Tibial nerve (tissue), 4 donors: ENCODE measurements around the gene PLEK. TPM values are rescaled to one million over a fixed set of nuclear protein-coding genes. Genes with fewer than 3 reads are reported as not detected.

Experiments used
- DNase-seq, 2 donors: peaks; one replicate each; pipeline ENCODE4 v3.0.0-alpha.2; 2019; ENCODE audit warnings: low spot score in 2 of 2
- H3K27ac ChIP-seq, 4 donors: fragments of 200-600 bp; sonication (generic) in 3 of 4; one replicate each; pipeline ENCODE4 v1.5.1; 2017 to 2019; ENCODE audit warnings: mild to moderate bottlenecking in 1 of 4
- H3K27me3 ChIP-seq, 2 donors: fragments of 200-600 bp; sonication (generic) in 1 of 2; one replicate each; pipeline versions ENCODE4 v1.5.1 to v1.6.0; 2017 to 2019
- H3K36me3 ChIP-seq, 3 donors: fragments of 200-600 bp; sonication (generic); one replicate each; pipeline ENCODE4 v1.5.1; 2018 to 2019
- H3K4me1 ChIP-seq, 4 donors: fragments of 200-600 bp; sonication (generic) in 3 of 4; one replicate each; pipeline ENCODE4 v1.5.1; 2017 to 2019
- H3K4me3 ChIP-seq, 4 donors: fragments of 200-600 bp; sonication (generic) in 3 of 4; one replicate each; pipeline ENCODE4 v1.5.1; 2017 to 2019; ENCODE audit warnings: mild to moderate bottlenecking in 1 of 4, moderate library complexity in 1 of 4
- H3K9me3 ChIP-seq, 4 donors: fragments of 200-600 bp; sonication (generic) in 3 of 4; one replicate each; pipeline ENCODE4 v1.5.1; 2017 to 2019
- CTCF ChIP-seq, 5 experiments: fragments of 200-600 bp in 3 of 5; fragments of 450-650 bp in 2 of 5; sonication (generic) in 3 of 5; IDR thresholded peaks; one replicate each; pipeline ENCODE4 v1.5.1; 2016 to 2019; ENCODE audit warnings: antibody characterized with exemption in 5 of 5, mild to moderate bottlenecking in 3 of 5, moderate library complexity in 2 of 5
- EP300 ChIP-seq, 2 donors: sonication (generic); formaldehyde crosslinking; IDR thresholded peaks; one replicate each; pipeline ENCODE4 v1.6.1; 2017; ENCODE audit warnings: antibody characterized with exemption in 2 of 2, mild to moderate bottlenecking in 1 of 2
- POLR2A ChIP-seq, 2 donors: fragments of 450-650 bp; IDR thresholded peaks; one replicate each; pipeline ENCODE4 v1.6.1; 2017; ENCODE audit warnings: antibody characterized with exemption in 2 of 2, mild to moderate bottlenecking in 2 of 2, moderate library complexity in 2 of 2
- WGBS, 2 donors: methylation state at CpG; one replicate each; pipeline ENCODE4 v1.1.5; 2018; 5-methylcytosine and 5-hydroxymethylcytosine counted together
- total RNA-seq, 4 donors: library from RNA; depleted of rRNA; stranded (reverse); fragments of >200 nt; gene quantifications; one replicate each; pipeline ENCODE4 v1.1.0, GENCODE V29; 2016

Gene PLEK
- total RNA-seq, 4 donors from 2014 or later = 7.8 to 9.8 (median 9.1) TPM

GRCh38 chr2:68414452-68414851 lies 49.4 kb downstream of the PLEK start:
- no peak for DNase-seq
- no peak overlapping the region for H3K27ac ChIP-seq
- H3K4me1 ChIP-seq = peaks cover 0 to 6% (median 3%) of the 10 kb centered on the region in 4 donors
- H3K27me3 ChIP-seq = no peaks in the 10 kb centered on the region
- TF ChIP-seq CTCF (IDR thresholded peaks at IDR 0.05) (no peak), EP300 (IDR thresholded peaks at IDR 0.05) (no peak), POLR2A (IDR thresholded peaks at IDR 0.05) (no peak)
- no peaks in the 10 kb centered on the region for H3K36me3 ChIP-seq
- H3K4me3 ChIP-seq = no peak overlapping the region
- no peaks in the 10 kb centered on the region for H3K9me3 ChIP-seq

GRCh38 chr2:68414876-68415275 lies 49.8 kb downstream of the PLEK start:
- no peak overlapping the region for H3K27ac ChIP-seq
- no peak for TF ChIP-seq CTCF (IDR thresholded peaks at IDR 0.05)
- no peak for TF ChIP-seq POLR2A (IDR thresholded peaks at IDR 0.05)
- TF ChIP-seq EP300 (IDR thresholded peaks at IDR 0.05) = no peak
- H3K4me3 ChIP-seq = no peak overlapping the region
- no peaks in the 10 kb centered on the region for H3K9me3 ChIP-seq
- peaks cover 0 to 6% (median 3%) of the 10 kb centered on the region in 4 donors for H3K4me1 ChIP-seq
- no peaks in the 10 kb centered on the region for H3K36me3 ChIP-seq
- no peaks in the 10 kb centered on the region for H3K27me3 ChIP-seq
- no peak for DNase-seq
- WGBS, 2 donors = 66 to 69% methylated on average over 3 of the region's 3 CpGs

- H3K36me3 ChIP-seq = no peaks in the 10 kb centered on the region
- TF ChIP-seq EP300 (IDR thresholded peaks at IDR 0.05) (no peak), CTCF (IDR thresholded peaks at IDR 0.05) (no peak), POLR2A (IDR thresholded peaks at IDR 0.05) (no peak)
- peaks cover 0 to 6% (median 3%) of the 10 kb centered on the region in 4 donors for H3K4me1 ChIP-seq
- DNase-seq = no peak
- no peak overlapping the region for H3K27ac ChIP-seq
- no peak overlapping the region for H3K4me3 ChIP-seq
- no peaks in the 10 kb centered on the region for H3K9me3 ChIP-seq
- no peaks in the 10 kb centered on the region for H3K27me3 ChIP-seq
Measured at GRCh38 chr2:68415521-68415920, 50.4 kb downstream of the PLEK start.

- Histone ChIP-seq H3K36me3 (no peaks in the 10 kb centered on the region), H3K27ac (no peak overlapping the region), H3K9me3 (no peaks in the 10 kb centered on the region), H3K27me3 (no peaks in the 10 kb centered on the region), H3K4me3 (no peak overlapping the region), H3K4me1 (peaks cover 0 to 6% (median 3%) of the 10 kb centered on the region in 4 donors)
- no peak for TF ChIP-seq EP300 (IDR thresholded peaks at IDR 0.05)
- no peak for TF ChIP-seq CTCF (IDR thresholded peaks at IDR 0.05)
- no peak for TF ChIP-seq POLR2A (IDR thresholded peaks at IDR 0.05)
- 94 to 97% methylated on average over 9 of the region's 9 CpGs for WGBS, 2 donors
- DNase-seq = no peak
Measured at GRCh38 chr2:68416081-68416675, 51.1 kb downstream of the PLEK start.

GRCh38 chr2:68417926-68418325 lies 52.8 kb downstream of the PLEK start:
- H3K36me3 ChIP-seq = no peaks in the 10 kb centered on the region
- no peak overlapping the region for H3K27ac ChIP-seq
- H3K9me3 ChIP-seq = no peaks in the 10 kb centered on the region
- no peaks in the 10 kb centered on the region for H3K4me1 ChIP-seq
- no peak for DNase-seq
- WGBS, 2 donors = 42% methylated on average over 1 of the region's 1 CpG
- no peak for TF ChIP-seq POLR2A (IDR thresholded peaks at IDR 0.05)
- TF ChIP-seq EP300 (IDR thresholded peaks at IDR 0.05) = no peak
- no peak for TF ChIP-seq CTCF (IDR thresholded peaks at IDR 0.05)
- no peaks in the 10 kb centered on the region for H3K27me3 ChIP-seq
- H3K4me3 ChIP-seq = no peak overlapping the region
